Epidermal melanocyte (primary cell): ENCODE measurements around the gene SLC30A7.

Source experiments
- DNase-seq: peaks from one replicate; pipeline ENCODE4 v3.0.0; 2011; ENCODE audit warnings: low spot score; ENCODE audit not compliant: insufficient read length

The SLC30A7 gene

DNA sequence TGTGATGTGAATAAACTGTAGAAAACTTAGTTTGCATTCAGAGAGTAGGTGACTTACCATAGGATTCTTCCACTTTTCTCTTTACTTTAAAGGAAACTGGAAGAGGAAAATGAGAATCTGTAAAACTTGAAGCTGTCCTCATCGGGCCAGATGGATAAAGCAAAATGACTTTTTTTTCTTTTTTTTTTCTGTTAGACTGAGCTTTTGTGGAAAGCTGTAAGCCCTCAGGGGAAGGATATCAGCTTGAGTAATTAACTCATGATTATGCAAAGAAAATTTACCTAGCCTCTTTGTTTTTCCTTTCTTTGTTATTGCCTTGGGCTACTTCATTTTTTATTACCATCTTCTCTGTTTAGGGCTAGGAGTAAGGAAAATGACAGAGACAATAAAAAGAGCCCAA is 76.3 kb downstream of the SLC30A7 start:
- DNase-seq = no peak

DNA sequence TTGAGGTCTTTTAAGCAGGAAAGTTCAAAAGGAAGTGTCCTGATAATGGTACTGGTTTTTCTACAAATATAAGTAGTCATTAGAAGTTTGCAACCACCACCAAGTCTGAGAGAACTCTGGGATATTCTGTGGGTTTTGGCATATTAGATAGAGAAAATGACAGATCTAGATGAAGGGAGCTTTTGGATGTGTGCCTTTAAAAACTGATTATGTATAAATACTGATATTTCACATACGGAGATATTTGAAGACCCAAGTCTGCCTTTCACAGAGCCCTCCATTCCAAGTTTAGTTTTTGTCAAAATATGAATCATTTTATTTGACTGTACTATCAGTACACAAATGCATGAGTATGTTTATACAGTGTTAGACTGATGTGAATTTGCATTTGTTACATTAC is 81.0 kb downstream of the SLC30A7 start:
- no peak for DNase-seq

DNA sequence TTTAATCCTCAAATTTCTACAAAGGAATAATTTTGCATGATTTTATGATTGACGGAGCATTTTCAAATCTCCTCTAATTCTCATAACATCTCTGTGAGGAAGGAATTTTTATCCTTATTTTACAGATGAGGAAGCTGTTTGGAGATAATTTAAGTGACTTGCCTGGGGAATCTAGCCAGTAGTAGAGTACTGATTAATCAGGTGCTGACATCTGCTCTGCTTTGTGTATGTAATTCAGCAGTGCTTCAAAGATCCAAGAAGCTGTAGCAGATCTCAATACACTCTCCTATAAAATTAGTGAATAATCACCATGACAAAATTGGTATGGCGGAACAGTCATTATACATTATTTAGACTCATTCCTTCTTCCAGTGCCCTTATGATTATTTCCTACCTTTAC is 83.7 kb downstream of the SLC30A7 start:
- no peak for DNase-seq

DNA sequence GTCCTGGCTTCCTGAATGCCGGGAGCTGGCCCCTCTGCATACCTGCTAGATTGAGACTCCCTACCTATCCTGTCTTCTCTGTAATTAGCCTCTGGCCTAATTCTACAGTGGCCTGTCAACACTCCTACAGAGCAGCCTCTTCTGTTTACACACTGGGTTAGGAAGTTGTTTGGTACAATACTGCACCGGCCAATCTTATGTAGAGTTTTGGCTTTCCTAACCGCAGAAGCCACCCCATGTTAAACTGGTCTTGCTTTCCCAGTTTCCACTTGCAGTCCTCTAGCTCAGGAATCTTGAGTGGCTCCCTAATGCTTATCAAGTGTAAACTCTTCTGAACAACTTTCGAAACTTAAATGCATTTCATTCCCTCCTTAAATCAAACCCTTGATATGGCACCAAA is 86.9 kb downstream of the SLC30A7 start:
- no peak for DNase-seq

DNA sequence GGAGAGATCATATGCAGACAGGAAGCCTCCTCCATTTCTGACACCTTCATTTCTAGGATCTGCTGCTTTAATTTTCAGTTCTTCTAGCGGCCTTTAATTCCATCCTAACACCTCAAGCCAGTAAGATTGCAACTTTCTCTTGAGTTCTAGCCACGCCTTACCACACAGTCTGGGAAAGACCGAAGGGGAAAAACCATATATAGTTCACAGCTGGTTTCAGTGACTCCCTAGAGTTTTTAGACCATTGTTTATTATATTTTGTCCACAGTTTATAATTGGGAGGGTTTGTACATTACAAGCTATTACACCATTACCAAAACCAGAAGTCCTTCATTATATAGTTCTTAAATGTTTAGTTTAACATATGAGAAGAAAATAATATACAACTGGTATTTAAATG is 92.2 kb downstream of the SLC30A7 start:
- no peak for DNase-seq

DNA sequence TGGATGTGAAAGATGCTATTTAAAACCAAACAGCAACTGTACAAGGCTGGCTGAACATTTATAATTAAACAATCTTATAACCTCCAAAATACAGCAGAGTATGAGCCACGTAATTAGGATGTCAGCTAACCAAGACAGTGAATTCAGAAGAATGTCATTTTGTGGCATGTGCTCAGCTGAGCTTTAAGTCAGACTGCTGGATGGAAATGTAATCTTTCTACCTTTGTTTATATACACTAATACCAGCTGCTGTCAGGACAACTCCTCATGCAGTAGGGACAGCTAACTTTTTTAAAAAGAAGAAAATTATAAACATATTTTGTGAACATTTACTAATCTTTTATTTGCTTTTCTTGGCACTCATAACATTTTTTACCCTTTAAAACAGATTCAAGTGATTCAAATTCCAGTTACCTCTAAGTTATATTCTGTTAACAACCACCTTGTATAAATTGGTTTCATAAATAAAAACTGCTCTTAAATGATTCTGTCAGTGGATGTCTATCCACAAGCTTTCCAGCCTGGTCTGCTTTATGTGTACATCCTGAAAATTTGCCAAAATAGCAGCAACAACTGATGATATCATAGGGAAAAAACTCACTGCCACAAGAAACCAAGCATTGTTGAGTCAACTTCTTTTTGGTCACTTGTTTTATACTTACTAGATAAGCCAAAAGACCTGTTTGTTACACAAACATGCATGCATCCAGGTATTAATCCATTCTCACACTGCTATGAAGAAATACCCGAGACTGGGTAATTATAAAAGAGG is 93.6 kb downstream of the SLC30A7 start:
- DNase-seq = peak; percentile 22

DNA sequence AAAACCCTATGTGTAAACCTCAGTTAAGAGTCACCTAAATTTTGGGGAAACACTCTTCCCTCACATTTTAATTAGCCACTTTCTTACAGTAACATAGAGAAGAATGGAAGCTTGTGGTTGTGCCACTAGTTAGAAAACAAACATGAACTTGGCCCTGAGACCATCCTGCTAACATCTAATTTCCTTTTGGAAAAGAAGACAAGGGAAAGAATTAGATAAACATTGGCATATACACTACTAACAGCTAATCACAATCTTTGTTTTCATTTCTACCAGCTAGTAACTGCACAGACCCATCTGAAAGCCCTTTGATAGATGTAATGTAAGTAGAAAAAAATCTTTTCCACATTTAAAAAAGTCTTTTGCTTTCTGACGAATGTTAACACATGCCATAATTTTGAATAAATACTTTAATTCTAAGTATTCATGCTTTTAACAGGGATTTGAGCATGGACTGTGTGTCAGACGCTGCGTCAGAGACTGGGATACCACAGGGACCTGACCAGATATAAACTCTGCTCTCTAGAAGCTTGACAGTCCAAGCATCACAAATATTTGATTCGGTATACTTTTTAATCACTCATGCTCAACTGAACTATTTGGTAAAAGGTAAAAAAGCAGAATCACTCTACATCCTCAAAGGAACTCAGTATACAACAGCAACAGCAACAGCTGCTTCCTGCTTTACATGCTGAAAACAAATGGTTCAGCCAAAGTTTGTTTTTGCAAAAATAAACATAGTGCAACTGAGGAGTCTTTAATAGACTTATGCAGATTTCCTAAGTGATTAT is 99.5 kb downstream of the SLC30A7 start:
- no peak for DNase-seq

DNA sequence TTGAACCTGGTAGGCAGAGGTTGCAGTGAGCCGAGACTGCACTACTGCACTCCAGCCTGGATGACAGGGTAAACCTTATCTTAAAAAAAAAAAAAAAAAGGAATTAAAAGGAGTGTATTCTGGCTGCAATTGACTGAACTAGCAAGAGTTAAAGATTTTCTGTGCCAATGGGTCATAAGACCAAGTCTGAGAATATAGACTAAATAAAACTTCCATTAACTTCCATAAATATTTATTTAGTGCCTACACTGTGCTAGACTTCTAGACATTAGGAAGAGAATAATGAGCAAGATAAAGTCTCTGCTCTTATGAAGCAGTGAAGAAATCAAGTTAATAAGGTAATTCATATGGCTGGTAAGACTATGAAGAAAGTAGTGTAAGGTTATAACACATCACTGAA is 102.5 kb downstream of the SLC30A7 start:
- no peak for DNase-seq

DNA sequence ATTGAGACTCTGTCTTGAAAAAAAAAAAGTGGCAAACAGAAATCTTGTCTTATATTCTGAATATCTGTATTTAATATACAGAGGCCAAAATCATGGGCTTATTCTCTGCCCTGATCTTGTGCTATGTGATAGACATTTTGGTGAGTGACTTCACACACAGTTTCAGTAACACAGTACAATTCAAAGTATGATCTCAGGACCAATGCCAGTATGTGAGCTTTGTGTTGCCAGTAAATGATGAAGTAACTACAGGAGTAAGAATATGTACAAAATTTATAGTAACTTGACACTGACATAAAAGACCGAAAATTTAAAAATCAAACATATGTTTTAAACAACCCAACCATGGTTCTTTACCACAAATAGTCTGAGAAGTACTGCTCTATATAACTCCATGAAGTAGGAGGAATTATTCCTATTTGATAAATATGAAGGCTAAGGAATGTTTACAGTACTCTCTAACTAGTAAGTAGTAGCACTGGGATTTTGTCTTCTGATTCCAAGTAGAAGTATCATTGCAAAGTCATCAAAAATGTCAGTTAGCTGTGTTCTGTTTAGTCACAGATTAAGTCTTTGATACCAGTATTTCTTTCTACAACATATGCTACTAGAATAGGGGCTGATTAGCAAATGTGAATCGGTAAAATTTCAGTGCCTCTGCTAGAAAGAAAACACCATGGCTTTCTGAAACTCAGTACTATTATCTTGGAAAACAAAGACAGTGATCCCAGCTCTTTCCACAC is 104.4 kb downstream of the SLC30A7 start:
- DNase-seq = no peak

DNA sequence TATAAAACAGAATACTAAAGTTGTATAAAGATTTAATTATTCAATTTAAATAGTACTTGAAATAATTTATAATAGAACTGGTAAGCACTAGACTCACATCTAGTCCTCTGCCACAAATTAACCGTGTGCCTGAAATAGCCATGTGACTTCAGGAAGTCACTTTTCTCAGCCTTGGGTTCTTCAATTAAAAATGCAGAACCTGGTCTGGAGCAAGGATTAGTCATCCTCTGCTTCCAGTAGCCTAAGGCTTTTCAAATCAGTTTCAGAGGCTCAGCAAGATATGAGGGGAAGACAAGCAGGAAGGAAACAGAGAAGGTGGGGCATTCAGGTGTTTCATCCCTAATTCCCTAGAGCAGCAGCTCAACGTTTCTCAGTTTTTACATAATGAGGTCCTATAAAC is 106.7 kb downstream of the SLC30A7 start:
- DNase-seq = no peak

DNA sequence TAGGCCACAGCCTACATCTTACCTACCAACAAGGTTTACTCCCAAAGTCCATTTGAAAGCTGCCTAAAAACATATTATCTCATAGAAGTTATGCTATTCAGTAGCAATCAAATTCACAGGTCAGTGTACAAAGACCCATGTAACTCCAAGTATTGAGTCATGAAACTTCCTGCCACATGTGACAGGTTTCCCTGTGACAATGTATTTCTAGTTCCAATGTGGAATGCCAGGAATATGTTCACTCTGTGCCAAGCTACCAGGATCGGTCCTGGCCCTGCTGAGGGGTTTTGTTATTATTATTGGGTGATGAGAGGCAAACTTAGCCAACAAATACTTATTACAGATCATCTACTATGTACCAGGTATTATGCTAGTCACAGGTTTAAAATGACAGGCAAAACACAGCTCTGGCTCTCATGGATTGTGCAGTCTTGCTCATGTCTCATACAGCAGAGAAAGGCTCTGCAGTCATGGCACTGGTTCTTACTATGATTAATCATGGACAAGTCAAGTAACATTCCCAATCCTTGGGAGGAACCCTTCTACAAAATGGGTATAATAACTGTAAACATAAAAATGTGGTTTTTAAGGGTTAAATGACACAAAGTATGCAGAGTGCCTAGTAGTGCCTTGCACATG is 107.2 kb downstream of the SLC30A7 start:
- DNase-seq = no peak

DNA sequence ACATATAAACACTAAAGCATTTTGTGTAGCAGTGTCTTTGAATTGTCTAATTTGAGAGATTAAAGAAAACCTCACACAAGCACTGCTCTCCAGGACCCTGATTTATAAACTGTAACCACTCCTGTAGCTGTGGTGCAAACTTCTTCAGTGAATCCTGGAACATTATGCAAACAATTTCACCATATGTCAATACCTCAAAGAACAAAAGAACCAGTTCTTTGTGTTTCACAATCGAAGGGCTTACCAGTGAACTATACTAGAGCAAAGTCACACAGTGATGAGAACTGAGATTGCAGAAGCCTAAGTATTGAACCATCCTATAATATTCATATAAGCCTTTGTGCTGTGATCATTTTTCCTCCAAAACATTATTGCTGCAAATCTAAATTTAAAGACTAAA is 108.2 kb downstream of the SLC30A7 start:
- DNase-seq = no peak

DNA sequence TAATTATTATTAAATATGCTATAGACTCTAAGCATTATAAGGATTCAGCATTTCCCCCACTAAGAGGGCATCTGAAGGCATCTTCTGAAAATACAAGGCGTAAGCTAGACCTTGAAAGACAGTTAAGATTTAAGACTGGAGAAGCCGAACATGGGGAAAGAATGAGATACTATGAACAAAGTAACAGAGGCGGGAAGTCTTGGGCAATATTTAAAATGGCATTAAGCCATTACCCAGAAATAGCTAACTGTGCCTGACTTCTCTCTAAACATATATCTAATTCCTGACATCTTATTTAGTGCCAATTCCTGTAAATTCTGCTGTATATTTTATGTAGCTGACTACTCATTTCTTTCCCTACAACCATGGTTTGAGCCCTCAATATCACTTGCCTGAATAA is 108.8 kb downstream of the SLC30A7 start:
- no peak for DNase-seq

DNA sequence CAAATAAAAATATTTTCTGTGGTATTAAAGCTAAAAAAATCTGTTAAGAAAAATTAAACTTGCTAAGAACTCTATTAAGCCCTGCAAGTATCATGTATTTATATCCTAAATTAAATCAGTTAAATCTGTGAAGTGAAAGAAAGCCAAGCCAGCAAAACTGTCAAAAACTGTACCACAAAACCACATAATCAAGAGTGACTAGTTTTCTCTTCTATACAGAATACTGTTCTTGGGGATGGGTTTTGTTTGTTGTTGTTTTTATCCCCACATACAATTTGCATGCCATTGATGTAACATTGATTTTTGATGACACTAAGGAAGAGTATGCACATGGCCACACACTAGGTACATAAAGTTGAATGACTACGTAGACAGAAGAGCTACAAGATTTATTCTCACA is 109.3 kb downstream of the SLC30A7 start:
- DNase-seq = no peak

DNA sequence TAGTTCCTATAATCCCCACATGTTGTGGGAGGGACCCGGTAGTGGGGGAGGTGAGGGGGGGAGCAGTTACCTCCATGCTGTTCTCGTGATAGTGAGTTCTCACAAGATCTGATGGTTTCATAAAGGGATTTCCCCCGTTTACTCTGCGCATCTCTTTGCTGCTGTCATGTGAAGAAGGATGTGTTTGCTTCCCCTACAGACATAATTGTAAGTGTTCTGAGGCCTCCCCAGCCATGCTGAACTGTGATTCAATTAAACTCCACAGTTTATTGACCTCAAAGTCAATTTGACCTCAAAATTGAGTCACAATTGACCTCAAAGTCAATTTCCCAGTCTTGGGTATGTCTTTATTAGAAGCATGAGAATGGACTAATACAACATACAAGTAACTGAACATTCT is 110.0 kb downstream of the SLC30A7 start:
- DNase-seq = no peak

DNA sequence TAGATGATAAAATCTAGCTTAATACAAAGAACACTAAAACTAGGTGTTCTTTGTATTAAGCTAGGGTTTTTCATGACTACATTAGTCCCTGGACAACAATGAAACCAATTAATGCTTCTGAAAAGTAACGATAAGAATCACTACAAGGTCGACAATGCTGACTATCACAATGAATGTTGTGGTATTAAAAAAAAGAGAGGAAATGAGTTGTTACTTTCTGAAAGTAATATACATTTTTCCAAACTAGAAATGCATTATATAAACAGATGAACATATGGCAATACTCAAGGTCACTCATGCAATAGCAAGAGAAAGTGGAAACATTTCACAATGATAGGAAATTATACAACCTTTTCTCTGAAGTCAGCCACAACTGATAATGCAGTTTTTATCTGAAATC is 110.7 kb downstream of the SLC30A7 start:
- DNase-seq = no peak

DNA sequence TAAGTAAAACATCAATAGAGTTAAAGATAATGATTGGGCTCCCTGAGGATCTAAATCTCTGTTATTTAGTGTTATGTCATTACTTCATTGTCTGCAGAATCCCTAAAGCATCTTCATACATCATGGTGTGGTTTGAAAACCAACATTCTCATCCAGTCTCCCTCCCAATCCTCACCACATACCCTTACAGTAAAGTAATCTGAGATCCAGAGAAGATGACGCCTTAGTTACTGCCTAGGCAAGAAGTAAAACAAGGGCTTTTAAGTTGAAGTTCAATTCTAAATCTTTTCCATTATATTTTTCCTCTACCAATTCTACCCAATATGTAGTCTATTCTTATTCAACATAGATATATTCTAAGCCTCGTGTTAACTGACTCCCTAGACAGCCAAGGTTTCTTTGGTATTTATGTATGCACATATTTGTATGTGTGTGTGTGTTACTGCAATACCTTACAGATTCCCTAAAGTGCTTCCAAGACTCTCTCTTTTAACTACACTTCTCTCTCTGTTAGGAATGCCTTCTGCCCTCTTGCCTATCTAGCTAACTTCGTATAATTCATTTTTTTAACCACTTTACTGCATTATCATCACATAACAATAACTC is 112.4 kb downstream of the SLC30A7 start:
- DNase-seq = no peak

DNA sequence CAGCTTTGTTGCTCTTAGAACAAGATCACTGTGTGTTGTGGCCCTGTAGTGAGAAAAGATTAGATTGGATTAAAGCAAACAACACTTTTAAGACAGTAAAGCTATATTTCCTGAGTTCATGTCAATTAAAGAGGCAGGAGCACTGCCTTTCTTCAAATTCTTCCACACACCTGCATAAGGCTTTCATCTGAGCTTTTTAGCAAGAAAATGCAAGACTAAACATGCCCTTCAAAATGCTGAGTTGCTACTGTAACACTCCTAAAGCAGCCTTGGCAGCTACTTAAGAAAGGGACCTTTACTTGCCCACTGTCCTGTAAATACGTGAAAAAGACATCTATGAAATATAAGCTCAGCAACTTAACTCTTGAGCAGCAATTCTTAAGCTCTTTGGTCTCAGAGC is 117.9 kb downstream of the SLC30A7 start:
- no peak for DNase-seq

DNA sequence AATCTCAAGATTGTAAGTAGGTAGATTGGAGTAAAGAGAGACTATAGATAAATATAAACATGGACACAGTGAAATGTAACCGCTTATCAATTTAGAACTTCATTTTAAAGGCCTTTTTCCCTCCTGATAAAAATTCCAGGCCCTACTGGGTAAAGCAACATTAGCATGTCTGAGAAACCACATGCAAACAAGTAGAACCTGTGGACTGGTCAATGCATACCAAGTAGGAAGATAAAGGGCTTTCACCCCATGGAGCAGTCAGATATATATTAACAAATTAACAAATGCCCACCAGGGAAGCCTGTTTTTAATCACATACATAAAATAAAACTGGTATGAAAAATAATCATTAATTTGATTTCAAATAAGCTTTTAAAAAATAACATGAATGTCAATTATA is 121.6 kb downstream of the SLC30A7 start:
- no peak for DNase-seq

DNA sequence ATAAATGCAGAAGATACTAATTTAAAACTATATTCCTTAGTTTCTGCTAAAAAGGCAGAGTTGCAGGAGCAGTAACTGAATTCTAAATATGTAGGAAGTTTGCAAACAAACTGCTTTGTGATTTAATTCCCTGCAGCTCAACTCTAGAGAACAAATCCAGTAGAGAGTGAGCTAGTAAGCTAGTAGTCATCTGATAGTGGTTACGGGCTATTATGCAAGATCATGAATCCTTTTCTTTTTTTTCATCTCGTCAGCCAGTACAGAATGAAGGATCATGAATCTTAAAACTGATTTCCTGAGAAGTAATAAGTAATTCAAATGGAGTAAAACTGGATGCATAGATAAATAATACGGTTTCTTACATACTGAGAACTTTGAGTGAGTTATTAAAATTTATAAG is 126.4 kb downstream of the SLC30A7 start:
- DNase-seq = no peak

DNA sequence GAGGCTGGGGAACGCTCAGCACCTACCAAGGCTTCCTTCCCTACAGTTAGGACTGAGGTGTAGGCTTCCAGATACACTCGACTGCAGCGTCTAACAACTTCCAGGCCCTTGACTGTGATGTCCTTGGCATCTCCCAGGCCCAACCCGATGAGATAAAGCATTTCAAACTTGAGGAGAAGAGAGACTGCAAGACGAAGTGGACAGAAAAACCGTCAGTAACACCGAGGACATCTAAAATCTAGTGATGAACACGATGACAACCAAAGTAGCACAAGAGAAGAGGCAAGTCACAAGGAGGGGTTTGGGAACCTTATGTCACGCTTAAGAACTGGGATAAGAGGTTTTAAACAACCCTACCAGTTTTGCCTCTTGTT is 129.4 kb downstream of the SLC30A7 start:
- no peak for DNase-seq
